Parathyroid adenoma (tissue), 2 donors: ENCODE data around the gene RBMS2.

Experiments used
- H2AFZ ChIP-seq: fragments of 300-600 bp; sonication (generic); one replicate; pipeline ENCODE4 v1.7.0; 2017; ENCODE audit warnings: antibody characterized with exemption, mild to moderate bottlenecking
- H3K27ac ChIP-seq: fragments of 300-600 bp; sonication (generic); one replicate; pipeline ENCODE4 v1.7.0; 2017
- H3K27me3 ChIP-seq: fragments of 300-600 bp; sonication (generic); one replicate; pipeline ENCODE4 v1.7.0; 2017; ENCODE audit warnings: low read length; ENCODE audit not compliant: control insufficient read depth, insufficient read depth
- H3K36me3 ChIP-seq: fragments of 300-600 bp; sonication (generic); one replicate; pipeline ENCODE4 v1.7.0; 2017; ENCODE audit warnings: low read length; ENCODE audit not compliant: control insufficient read depth, insufficient read depth
- H3K4me1 ChIP-seq: fragments of 300-600 bp; sonication (generic); one replicate; pipeline ENCODE4 v1.7.0; 2017; ENCODE audit warnings: control low read depth
- H3K4me2 ChIP-seq: fragments of 300-600 bp; sonication (generic); one replicate; pipeline ENCODE4 v1.7.0; 2017; ENCODE audit warnings: low read length
- H3K4me3 ChIP-seq: fragments of 300-600 bp; sonication (generic); one replicate; pipeline ENCODE4 v1.7.0; 2017; ENCODE audit warnings: low read depth, low read length
- H3K79me2 ChIP-seq: fragments of 300-600 bp; sonication (generic); one replicate; pipeline ENCODE4 v1.7.0; 2017; ENCODE audit warnings: control low read depth
- H3K9ac ChIP-seq: fragments of 300-600 bp; sonication (generic); one replicate; pipeline ENCODE4 v1.7.0; 2017; ENCODE audit warnings: mild to moderate bottlenecking
- H3K9me3 ChIP-seq: fragments of 300-600 bp; sonication (generic); one replicate; pipeline ENCODE4 v1.7.0; 2017; ENCODE audit warnings: low read length; ENCODE audit not compliant: control insufficient read depth
- CTCF ChIP-seq: fragments of 300-600 bp; sonication (generic); IDR thresholded peaks from one replicate; pipeline ENCODE4 v1.7.0; 2017; ENCODE audit warnings: antibody characterized with exemption, mild to moderate bottlenecking
- donor health status: primary hyperparathyroidism.

The RBMS2 gene

GRCh38 chr12:56645201-56645716, 123.6 kb downstream of the RBMS2 start:
- Histone ChIP-seq H2AFZ (peak overlapping the region; percentile 63), H3K9me3 (no peaks in the 10 kb centered on the region), H3K4me1 (peaks cover 17% of the 10 kb centered on the region), H3K27ac (peak overlapping the region; percentile 98), H3K4me3 (peak overlapping the region; percentile 100), H3K4me2 (peak overlapping the region; percentile 89), H3K36me3 (peaks cover 4% of the 10 kb centered on the region), H3K9ac (peak overlapping the region; percentile 95), H3K27me3 (no peaks in the 10 kb centered on the region), H3K79me2 (peaks cover 34% of the 10 kb centered on the region)
- no peak for TF ChIP-seq CTCF
